GM19468 (cell line): ENCODE results near the gene CYREN.
"Not testable (repeated sequence)": the region's sequence is repeated elsewhere in the genome, so short reads cannot be mapped to it uniquely, and the experiment has no call there.

Experiments
- ATAC-seq: cut with Tn5 transposase; IDR thresholded peaks from one replicate; pipeline ENCODE4 v1.9.1; 2021; ENCODE audit warnings: mild to moderate bottlenecking, moderate library complexity, moderate number of reproducible peaks; ENCODE audit not compliant: unreplicated experiment; ENCODE audit errors: extremely low read depth

The CYREN gene, protein sequence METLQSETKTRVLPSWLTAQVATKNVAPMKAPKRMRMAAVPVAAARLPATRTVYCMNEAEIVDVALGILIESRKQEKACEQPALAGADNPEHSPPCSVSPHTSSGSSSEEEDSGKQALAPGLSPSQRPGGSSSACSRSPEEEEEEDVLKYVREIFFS

DNA sequence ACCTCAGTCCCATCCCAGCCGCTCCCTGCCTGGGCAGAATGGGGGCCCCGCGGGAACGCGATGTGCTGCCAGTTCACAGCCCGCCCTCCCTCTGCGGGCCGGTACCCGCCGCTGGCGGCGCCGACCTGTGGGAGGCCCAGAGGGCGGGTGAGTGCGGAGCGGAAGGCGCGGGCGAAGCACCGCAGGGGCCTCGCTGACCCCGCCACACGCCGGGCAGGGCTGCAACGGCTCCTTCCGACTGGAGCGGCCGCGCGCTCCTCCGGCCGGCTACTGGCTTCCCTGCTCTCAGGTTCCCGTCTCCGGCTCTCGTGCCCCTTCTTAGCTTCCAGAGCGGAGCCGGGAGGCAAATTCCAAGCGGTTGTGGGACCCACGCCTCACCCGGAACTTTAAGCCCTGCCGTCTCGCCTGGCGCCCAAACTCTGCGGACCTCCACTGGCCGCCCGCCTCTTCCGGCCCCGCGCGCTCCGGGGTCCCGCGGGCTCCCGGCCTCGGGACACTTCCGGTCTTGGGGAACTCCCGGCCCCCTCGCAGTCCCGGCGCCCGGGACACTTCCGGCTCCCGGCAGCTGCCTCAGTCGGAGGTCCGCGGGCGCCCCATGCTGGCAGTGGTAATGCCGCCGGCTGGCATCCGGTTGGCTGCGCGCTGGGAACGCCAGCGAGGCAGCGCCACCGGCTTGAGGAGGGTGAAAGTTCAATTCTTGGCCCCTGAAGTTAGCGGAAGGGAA lies at the start of gene CYREN:
Gene CYREN (minus strand): TSS at position 434 of the 724 bp plus-strand sequence. CDS start 1,785 bp downstream, outside the sequence.
- peak; percentile 71 for ATAC-seq

DNA sequence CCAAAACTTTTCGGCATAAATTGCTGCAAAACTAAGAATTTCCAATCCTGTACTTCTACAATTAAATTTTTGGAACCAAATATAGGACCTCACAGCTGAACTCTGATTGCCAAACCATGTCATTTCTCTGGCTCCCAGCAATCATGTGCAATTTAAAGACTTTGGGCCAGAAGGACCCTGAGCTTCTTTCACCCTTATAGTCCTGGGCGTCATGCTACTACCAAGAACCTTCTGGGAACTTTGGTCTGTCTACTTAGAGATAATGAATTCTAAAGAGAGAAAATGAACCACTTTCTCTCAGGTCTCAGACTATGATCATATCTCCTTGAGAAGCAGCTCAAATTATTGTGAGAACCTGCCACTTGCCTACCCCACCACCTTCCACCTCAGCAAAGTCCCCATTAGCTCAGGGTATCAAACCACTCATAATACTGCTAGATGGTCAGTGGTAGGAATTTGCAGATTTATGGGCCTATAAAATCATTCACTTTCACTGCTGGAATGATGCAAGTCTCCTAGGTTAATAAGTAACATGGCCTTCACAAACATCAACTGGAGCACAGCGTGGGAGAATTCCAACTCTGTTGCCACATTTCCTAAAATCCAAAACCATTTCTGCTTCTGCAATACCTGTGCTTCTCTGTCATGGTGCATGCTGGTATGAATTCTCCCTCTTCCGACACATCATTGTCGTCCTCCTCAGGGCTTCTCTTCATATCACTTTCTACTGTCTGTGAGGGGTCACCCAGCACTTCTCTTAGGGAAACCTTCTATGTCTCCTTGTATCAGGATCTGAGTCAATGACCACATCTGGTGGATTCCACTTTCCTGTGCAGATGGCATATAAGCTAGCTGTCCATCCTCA lies 47.4 kb upstream of the CYREN start:
- ATAC-seq: no peak

DNA sequence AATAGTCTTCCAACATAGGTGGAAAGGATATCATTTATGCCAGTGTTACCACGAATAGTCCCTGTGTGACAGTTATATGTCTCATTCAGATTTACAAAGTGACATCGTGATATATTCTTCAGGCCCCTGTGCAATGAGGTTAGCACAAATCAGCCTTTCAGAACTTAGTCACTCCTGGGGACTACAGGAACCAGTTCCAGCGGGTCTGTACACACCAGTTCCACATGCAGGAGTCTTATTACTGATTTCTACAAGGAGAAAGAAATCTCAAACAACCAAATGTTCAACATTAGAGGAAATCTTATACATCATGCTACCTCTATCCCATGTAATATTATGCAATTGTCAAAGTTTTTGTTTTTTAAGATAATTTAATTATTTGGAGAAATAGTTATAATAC lies 45.2 kb upstream of the CYREN start:
- no peak for ATAC-seq

DNA sequence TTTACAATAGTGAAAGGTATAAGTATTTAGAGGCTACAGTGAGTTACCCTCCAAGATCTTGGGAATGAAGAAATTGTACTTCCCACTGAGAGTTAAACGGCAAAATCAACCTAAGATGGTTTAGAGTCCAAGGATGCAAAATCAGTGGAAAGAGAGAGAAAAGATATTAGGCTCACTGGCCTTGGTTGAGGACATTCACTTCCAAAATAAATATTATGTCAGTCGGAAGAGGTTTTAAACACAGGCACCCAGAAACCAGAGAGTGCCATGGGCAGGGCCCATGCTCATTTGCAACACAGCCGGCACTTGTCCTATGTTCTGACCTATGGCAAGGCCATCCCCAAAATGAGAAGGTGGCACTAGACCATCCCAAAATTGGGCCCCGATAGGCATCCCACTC lies 44.7 kb upstream of the CYREN start:
- no peak for ATAC-seq

DNA sequence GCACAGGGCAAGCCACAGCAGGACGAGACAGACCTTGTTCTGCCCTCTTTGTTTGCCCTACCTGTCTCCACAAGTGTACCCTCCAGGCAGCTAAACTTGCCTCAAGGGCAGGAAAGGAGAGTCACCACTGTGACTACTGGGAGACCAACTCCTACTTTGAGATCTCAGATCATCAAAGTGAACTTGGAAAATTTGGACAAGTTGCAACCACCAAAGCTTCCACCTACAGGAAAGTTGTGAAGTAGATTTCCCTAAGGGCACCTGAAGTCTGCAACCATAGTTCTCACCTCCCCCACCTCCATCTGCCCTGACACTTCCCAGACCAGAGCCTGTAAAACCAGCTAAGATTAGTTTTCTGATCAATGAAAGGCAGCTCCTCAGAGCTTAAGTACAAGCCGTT lies 43.3 kb upstream of the CYREN start:
- ATAC-seq: no peak

DNA sequence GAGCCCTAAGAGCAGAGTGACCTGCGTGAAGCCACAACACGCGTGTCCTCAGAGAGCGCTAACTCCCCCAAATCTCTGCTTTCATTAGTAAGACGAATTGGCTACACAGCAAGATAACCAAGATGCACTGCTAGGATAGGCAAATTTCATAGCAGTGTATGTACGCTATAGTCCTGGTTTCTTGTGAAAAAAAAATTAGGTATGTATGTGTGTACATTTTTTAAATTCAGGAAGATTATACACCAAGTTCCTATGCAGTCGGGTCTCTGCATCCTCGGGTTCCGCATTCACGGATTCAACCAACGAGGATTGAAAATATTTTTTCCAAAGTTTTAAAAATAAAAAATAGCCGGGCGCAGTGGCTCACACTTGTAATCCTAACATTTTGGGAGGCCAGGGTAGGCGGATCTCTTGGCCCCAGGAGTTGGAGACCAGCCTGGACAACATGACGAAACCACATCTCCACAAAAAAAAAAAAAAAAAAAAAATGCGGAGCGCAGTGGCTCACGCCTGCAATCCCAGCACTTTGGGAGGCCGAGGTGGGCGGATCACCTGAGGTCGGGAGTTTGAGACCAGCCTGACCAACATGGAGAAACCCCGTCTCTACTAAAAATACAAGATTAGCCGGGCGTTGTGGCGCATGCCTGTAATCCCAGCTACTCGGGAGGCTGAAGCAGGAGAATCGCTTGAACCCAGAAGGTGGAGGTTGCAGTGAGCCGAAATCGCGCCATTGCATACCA lies 41.6 kb upstream of the CYREN start:
- not testable (repeated sequence) for ATAC-seq

DNA sequence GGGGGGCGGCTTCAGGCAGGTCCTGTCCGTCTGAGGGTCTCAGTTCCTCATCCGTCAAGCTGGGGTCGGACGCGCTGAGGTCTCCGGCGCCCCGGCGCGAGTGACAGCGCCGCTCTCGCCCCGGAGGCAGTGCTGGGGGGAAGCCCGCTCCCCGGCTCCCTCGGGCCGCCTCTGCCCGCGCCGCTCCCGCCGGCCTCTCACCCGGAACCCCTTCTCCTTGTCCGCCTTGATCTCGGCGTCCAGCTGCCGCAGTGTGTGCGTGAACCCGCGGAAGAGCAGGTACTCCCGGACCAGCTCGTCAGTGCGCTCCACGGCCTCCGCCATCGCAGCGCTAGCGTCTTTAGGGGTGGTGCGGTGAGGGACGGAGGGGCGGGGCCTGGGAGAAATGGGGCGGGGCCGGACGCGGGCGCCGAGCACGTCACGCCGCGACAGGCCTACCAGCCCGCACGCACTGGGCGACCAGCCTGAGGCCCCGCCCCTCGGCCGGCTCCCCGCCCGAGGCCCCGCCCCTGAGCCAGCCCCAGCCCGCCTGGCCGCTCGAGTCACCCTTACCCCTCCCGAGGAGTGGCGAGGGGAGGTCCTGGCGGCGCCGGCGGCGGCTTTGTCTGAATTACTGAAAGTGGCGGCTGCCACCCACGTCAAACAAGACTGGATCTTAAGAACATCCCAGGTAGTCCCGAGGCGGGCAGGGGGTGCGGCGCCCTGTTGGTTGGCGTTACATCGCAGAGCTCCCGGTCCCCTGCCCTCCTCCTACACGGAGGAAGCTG lies 40.9 kb upstream of the CYREN start, which contains the start of gene WDR91:
Gene WDR91 (minus strand): TSS at position 348 of the 767 bp plus-strand sequence. CDS start 24 bp downstream, at position 324.
- ATAC-seq: peak; percentile 58

DNA sequence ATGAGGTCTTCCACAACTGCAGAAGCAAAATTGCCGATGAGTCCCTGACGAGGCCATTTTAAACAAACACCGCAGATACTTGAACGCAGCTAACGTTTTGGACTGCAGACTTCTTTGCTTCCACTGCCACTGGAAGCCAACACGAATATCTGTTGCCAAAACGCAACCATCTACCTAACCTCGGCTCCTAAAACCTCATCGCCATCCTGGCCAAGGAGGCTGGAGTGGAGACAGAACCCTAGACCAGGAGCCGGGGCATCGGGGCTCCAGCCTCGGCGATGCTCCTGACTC lies 40.3 kb upstream of the CYREN start:
- no peak for ATAC-seq

DNA sequence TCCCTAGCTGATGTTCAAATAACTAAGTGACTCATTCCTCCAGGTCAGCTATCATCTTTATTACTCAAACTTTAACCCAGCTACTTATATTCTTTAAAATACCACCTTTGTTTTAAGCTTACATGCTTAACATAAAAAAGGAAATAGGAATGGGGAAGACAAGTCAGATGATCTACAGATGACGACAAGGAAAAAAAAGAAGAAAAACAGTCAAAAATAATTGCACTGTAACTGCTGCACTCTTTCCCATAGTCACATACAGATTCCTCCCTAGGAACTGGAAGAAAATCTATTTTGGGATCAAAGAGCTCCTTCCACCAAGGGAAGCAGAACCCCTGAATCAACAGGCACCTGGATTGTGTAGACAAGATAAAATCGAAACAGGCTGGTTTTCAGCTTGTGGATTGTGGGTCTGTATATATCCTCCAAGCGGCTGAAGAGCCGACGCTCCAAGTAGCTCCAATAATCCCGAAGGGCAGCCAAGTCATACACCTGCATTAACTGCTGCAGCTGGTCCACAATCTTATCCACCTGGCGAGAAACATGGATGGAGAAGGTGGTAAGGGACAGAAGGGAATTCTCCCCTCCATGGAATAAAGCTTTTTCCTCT lies 38.8 kb upstream of the CYREN start:
- ATAC-seq: no peak

DNA sequence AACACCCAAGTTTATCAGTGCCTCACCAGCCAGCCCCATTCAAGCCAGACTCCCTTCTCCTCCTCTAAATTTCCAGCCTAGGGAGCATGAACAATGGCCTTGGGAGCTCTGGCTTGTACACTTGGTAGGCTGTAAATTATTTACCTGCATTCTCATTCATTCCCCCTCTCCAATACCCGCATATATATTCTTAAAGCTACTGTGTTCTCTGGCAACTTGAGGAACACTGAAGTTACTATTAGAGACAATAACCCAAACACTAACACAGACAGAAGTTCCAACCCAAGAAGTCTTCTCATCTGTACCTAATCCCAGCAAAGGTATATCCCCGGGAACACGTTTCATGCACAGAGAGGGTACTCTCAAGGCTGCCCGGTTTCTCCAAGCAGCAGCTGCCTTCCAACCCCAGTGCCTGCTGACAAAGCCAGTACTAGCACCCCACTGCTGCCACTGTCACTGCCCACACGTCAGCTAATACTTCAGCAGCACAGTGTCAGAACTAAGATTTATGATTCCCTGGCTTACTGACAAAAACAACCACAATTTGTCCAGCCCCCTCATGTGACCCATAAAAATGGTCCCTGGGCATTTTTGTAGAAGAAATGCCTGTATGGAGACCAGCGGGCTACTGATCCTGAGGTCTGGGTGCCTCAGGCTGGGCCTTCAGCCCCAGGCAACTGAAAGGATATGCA lies 37.7 kb upstream of the CYREN start:
- ATAC-seq: no peak

DNA sequence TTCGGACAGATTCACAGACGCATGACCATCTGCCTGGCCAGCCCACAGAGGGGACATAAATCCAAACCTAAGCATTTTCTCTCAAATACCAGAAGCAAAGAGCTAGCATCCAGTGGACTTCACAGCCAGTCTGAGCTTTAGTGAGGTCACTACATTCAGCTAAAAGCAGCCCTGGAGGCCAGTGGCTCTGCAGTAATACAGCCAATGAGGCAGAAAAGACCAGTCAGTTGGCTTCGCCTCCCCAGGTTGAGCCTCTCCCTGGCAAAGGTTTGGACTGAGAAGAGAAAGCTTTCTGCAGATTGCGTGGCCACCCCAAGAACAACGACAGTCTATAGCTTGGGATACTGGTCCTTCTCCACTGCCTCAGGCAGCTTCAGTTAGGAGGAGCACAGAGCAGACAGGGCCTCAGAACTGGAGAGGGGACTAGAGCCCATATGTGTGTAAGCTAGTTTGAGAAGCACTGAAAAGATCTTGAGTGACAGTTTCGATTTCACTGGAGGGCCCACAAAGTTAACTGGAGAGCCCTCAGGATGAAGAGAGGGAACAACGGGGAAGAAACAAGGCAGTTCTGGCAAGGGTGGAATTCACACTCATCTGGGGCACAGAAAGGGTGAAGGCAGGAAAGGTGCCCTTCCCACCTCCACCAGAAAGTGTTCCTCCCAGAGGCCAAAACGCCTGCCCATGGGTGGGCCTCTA lies 37.0 kb upstream of the CYREN start:
- ATAC-seq: no peak

DNA sequence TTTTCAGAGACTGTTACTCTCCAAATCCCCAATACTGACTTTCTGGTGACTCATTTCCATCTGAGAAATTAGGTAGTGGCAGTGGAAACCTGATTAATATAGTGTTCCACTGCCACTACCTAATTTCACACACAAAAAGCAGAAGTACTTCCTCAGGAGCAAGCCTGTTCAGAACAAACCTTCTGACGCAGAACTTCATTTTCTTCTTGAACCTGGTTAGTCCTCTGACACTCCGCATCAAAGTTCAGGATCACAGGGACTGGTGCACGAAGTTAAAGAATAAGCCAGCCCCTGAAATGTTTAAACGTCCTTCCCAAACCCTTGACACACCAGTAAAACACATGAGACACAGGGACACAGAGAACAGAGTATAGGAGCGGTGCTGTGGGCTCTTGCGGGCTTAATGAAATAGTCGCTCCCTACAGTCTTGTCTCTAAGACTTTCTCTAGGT lies 36.5 kb upstream of the CYREN start:
- peak; percentile 7 for ATAC-seq

DNA sequence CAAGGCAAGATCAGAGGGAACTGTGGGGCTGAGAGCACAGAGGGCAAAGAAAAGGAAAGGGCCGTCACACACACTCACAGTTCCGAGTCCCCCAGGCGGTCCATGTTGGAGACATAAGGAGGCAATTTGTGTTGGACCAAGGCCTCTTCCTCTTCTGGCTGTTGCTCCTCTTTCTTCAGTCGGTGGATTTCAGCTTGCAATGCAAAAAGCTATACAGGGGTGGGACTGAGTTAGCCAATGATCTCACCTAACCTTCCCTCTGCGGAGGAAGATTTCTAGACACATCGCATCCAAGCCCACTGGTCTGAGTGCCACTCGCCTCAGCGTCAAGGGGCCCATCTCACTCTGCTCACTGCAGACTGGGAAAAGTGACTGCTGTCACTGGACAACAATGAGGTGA lies 35.3 kb upstream of the CYREN start:
- ATAC-seq: no peak

DNA sequence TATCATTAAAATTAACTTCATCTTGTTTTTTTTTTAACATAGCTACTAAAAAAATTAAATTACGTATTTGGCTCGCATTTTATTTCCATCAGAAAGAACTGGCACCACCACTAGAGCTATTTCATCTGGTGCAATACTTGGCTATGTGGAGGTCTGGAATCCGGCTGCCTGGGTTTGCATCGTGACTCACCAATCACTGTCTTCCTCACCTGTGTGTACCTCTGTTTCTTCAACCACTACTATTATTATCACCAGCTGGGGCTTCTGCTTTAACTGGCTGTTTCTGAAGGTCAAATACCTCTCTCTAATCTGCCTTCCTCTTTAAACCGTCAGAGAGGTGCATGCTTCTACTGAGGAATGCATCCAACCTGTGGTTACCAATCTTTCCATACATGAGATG lies 34.4 kb upstream of the CYREN start:
- ATAC-seq: no peak

DNA sequence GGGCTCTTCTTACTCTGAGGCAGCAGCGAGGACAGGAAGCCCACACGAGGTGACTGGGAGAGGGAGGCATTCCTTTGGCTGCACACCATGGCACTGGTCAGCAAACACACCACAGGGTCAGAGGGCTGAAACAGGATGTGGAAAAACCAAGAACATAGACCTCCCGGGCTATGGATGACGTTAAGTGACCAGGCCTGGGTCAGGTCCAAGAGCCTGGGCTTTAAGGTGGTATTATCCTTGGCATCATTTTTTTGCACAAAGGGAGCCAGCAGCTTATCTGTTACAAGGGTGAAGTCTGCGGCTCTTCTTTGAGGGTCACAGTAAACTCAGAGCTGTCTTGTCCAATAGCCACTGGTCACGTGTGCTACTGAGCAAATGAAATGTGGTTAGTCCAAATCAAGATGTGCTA lies 33.8 kb upstream of the CYREN start:
- no peak for ATAC-seq

DNA sequence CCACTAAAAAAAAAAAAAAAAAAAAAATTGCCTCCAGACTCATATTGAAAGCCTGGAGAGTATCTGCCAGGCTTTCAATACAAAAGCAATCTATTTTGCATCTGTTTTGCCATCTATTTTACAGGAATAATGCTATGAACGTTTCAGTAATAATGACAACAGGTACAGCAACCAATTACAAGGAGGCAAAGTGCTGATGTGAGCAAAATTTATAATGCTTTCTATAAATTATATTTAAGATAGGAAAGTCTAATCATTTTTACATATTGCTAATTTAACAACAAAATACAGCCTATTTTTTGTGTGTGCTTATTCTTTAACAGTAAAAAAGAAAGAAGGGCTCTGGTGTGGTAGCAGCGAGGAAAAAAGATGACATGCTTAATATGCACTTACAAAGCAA lies 30.8 kb upstream of the CYREN start:
- no peak for ATAC-seq

DNA sequence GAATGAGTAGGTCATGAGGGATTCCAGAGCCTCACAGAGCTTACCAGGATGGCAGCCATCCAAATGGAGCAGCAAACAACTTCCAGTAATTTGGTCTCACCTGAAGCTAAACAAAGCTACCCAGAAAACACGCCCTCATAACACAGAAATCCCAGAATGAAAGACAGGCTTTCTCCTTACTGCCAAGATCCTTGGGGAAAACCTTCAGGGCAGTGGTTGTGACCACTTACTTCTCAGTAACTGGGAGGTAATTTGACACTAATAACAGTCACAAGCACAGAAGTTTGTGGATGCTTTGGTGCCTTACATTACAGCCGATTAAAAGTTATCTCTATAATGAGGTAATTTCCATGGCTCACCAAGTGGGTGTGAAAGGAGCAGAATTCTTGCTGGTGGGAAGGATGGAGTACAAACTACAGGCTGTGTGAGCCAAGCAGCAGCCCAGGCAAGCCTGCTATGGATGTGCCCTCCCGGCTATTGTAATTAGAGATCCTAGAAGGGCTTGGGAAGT lies 30.4 kb upstream of the CYREN start:
- no peak for ATAC-seq

DNA sequence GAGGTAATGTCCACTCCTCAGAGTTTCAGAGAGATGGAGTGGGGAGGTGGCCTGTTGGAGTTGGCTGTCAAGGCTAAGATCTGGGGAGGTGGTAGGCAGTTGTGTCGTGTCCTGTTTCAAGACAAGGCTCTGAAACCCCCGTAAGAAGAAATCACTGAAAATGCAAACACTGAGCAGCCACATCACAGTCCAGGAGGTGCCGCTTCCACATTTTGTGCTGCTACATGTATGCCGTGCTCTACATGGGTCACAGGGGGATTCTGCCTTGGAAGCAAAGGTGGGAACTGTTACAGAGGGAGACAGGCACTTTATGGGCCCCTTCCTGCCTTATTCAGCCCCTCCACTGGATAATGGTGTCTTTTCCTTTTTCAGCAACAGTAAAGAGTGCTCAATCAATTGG lies 28.9 kb upstream of the CYREN start:
- ATAC-seq: no peak
